Spleen (tissue), 11 donors: ENCODE data around the gene IL17REL. TPM values are rescaled to one million over a fixed set of nuclear protein-coding genes. Genes with fewer than 3 reads are reported as not detected.

Experiments
- DNase-seq: peaks from one replicate; pipeline ENCODE4 v3.0.0-alpha.2; 2020
- H3K27ac ChIP-seq, 8 donors: fragments of 200-600 bp; sonication (generic) in 7 of 8; 1 replicate in 4 of 8; 2 replicates in 4 of 8; pipeline versions ENCODE4 v1.5.0 to v1.8.0; 2016 to 2021; ENCODE audit warnings: inconsistent platforms in 4 of 8, mild to moderate bottlenecking in 4 of 8, moderate library complexity in 1 of 8
- H3K27me3 ChIP-seq, 7 donors: fragments of 200-600 bp; sonication (generic) in 6 of 7; replicated peaks in 1 of 7; 1 replicate in 4 of 7; 2 replicates in 3 of 7; pipeline versions ENCODE4 v1.5.0 to v1.8.0; 2016 to 2021; ENCODE audit warnings: inconsistent platforms in 3 of 7, mild to moderate bottlenecking in 1 of 7
- H3K36me3 ChIP-seq, 6 donors: fragments of 200-600 bp; sonication (generic) in 5 of 6; 1 replicate in 4 of 6; 2 replicates in 2 of 6; pipeline versions ENCODE4 v1.5.0 to v1.8.0; 2016 to 2021; ENCODE audit warnings: inconsistent platforms in 2 of 6
- H3K4me1 ChIP-seq, 6 donors: fragments of 200-600 bp; sonication (generic) in 5 of 6; 1 replicate in 3 of 6; 2 replicates in 3 of 6; pipeline versions ENCODE4 v1.5.0 to v1.8.0; 2016 to 2021; ENCODE audit warnings: inconsistent platforms in 3 of 6
- H3K4me3 ChIP-seq, 8 donors: fragments of 200-600 bp; sonication (generic) in 7 of 8; 1 replicate in 4 of 8; 2 replicates in 4 of 8; pipeline versions ENCODE4 v1.5.0 to v1.8.0; 2016 to 2021; ENCODE audit warnings: inconsistent platforms in 4 of 8, mild to moderate bottlenecking in 4 of 8, moderate library complexity in 2 of 8
- H3K9me3 ChIP-seq, 8 donors: fragments of 200-600 bp; sonication (generic) in 7 of 8; 1 replicate in 4 of 8; 2 replicates in 4 of 8; pipeline versions ENCODE4 v1.5.0 to v1.8.0; 2016 to 2021; ENCODE audit warnings: inconsistent platforms in 4 of 8
- CTCF ChIP-seq, 11 experiments: fragments of 200-600 bp in 7 of 11; fragments of 450-650 bp in 4 of 11; sonication (generic) in 4 of 11; IDR thresholded peaks in 8 of 11; conservative IDR thresholded peaks in 3 of 11; 1 replicate in 7 of 11; 2 replicates in 4 of 11; pipeline versions ENCODE4 v1.4.0 to v1.8.0; 2016 to 2021; ENCODE audit warnings: antibody characterized with exemption in 11 of 11, inconsistent platforms in 4 of 11, mild to moderate bottlenecking in 1 of 11
- POLR2A ChIP-seq, 3 donors: fragments of 450-650 bp; IDR thresholded peaks; one replicate each; pipeline ENCODE4 v1.5.1; 2017; ENCODE audit warnings: antibody characterized with exemption in 3 of 3, mild to moderate bottlenecking in 1 of 3
- POLR2AphosphoS5 ChIP-seq, 3 donors: sonication (generic); formaldehyde crosslinking; IDR thresholded peaks; one replicate each; pipeline ENCODE4 v1.5.1; 2017; ENCODE audit warnings: antibody characterized with exemption in 3 of 3
- WGBS, 5 donors: extraction: QIAGEN DNeasy Blood & Tissue Kit in 3 of 5; methylation state at CpG; one replicate each; pipeline versions ENCODE4 v1.1.5 to v1.1.7; 2013 to 2018; 5-methylcytosine and 5-hydroxymethylcytosine counted together
- intact Hi-C: fragments of 100-400 bp; cut with DNase I; formaldehyde crosslinking; loops from one replicate; pipeline ENCODE4 v1.15.0; 2023; ENCODE audit warnings: low total_unique reads
- polyA plus RNA-seq, 3 donors: library from polyadenylated mRNA; stranded (reverse); fragments of 200-250 nt; gene quantifications; one replicate each; pipeline ENCODE4 v1.2.1, GENCODE V29; 2013
- total RNA-seq, 7 donors: library from RNA; depleted of rRNA in 3 of 7; stranded (reverse); fragments of >200 nt in 3 of 7; fragmentation: NEBNext Ultra II Directional in 4 of 7; extraction: Animal tissue kit (Norgen Biotek cat#: 25700) in 4 of 7; gene quantifications; one replicate each; pipeline versions ENCODE4 v1.1.0 to v1.2.1, GENCODE V29; 2016 to 2021
- donor health status: healthy with polysubstance abuse.
- donor health status: DM: no; HTN: no; CAD: no; lungs with moderate emphysema.
- donor health status: DM: no; HTN: no; CAD: no.
- donor health status: Bipolar disorder and iron deficiency.
- donor health status: healthy.
- donor health status: DM: no; HTN: no; CAD: no.
- donor health status: DM: yes; HTN: yes; CAD: no.

Gene IL17REL
- total and polyA plus RNA-seq, 10 donors, result 0.21 to 1.9 (median 0.83) TPM

- no peak for TF ChIP-seq CTCF (IDR thresholded peaks at IDR 0.05 in 8 of 11, conservative IDR thresholded peaks at IDR 0.05 in 3 of 11)
Observed at GRCh38 chr22:50058061-50058905, 45.7 kb upstream of the IL17REL start, which contains the start of gene TTLL8. Gene TTLL8, minus strand, starts transcription at chr22:50058298.

GRCh38 chr22:50057278-50058060 is 44.9 kb upstream of the IL17REL start:
- TF ChIP-seq CTCF (IDR thresholded peaks at IDR 0.05 in 8 of 11, conservative IDR thresholded peaks at IDR 0.05 in 3 of 11) (no peak), POLR2AphosphoS5 (IDR thresholded peaks at IDR 0.05) (no peak), POLR2A (IDR thresholded peaks at IDR 0.05) (no peak)
- H3K27me3 ChIP-seq, result peaks cover 3 to 80% (median 31%) of the 10 kb centered on the region in 7 donors
- intact Hi-C loops, result no loop called here
- peaks cover 0 to 40% (median 21%) of the 10 kb centered on the region in 6 donors for H3K4me1 ChIP-seq
- WGBS, 5 donors, result 77 to 89% (median 87%) methylated on average over 10 to 14 of the region's 14 CpGs
- H3K27ac ChIP-seq, result no peak overlapping the region
- peaks cover 0 to 20% (median 12%) of the 10 kb centered on the region in 8 donors for H3K9me3 ChIP-seq
- DNase-seq, result no peak
- peak overlapping the region in 1 of 8 donors; percentile 51 for H3K4me3 ChIP-seq
- H3K36me3 ChIP-seq, result no peaks in the 10 kb centered on the region

More at GRCh38 chr22:50058061-50058905, 45.7 kb upstream of the IL17REL start, which contains the start of gene TTLL8:
- DNase-seq, result no peak
- 10 to 16% (median 14%) methylated on average over 48 to 102 of the region's 102 CpGs for WGBS, 5 donors
- Histone ChIP-seq H3K9me3 (peaks cover 0 to 12% (median 5%) of the 10 kb centered on the region in 8 donors), H3K27me3 (peaks cover 3 to 84% (median 31%) of the 10 kb centered on the region in 7 donors), H3K4me1 (peaks cover 0 to 40% (median 21%) of the 10 kb centered on the region in 6 donors), H3K4me3 (peak within 1 kb of the TSS in 2 of 8 donors; percentile 9 to 51), H3K36me3 (no peaks in the 10 kb centered on the region), H3K27ac (no peak within 1 kb of the TSS)
- intact Hi-C loops, result no loop called here

DNA sequence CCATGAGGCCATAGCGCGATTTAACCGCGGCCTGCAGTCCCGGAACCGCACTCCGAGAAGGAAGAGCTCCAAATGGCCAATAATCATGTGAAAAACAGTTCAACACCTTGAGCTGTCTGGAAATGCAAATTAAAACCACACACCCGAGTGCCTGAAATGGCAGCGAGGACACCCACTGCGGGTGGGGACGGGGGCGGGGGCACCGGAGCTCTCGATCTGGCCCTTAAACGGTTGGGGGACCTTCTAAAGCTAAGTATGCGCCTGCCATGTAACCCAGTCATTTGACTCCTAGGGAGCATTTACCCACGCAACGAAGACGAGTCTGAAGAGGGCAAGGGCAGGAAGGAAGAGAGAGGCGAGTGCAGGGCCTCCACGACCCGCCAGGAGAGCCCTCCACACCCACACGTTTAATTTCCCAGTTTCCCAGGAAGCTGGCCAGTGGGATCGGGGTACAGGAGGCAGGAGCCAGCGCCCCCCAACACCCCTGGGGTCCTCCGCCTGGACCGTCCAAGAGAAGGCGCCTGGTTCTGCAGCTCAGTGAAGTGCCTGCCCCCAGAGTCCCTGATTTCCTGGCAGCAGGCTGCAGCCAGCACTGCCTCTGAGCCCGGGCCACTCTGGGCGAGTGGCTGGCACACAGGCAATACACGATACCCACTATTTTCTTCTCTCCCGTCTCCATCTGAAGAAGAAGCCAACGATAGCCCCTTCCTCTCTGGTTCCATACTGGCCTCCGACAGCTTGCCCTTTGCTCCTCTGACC is 43.8 kb upstream of the IL17REL start:
- peaks cover 0 to 36% (median 19%) of the 10 kb centered on the region in 6 donors for H3K4me1 ChIP-seq
- no peak for DNase-seq
- H3K27ac ChIP-seq, result no peak overlapping the region
- H3K36me3 ChIP-seq, result no peaks in the 10 kb centered on the region
- 57 to 67% (median 59%) methylated on average over 31 to 34 of the region's 34 CpGs for WGBS, 5 donors
- TF ChIP-seq CTCF (IDR thresholded peaks at IDR 0.05 in 8 of 11, conservative IDR thresholded peaks at IDR 0.05 in 3 of 11), result no peak
- no peak for TF ChIP-seq POLR2AphosphoS5 (IDR thresholded peaks at IDR 0.05)
- TF ChIP-seq POLR2A (IDR thresholded peaks at IDR 0.05), result no peak
- H3K4me3 ChIP-seq, result no peak overlapping the region
- peaks cover 0 to 27% (median 12%) of the 10 kb centered on the region in 8 donors for H3K9me3 ChIP-seq
- H3K27me3 ChIP-seq, result peaks cover 3 to 80% (median 27%) of the 10 kb centered on the region in 7 donors
- intact Hi-C loops, result no loop called here
